ENCODE results near the gene CRYAA.

DNA sequence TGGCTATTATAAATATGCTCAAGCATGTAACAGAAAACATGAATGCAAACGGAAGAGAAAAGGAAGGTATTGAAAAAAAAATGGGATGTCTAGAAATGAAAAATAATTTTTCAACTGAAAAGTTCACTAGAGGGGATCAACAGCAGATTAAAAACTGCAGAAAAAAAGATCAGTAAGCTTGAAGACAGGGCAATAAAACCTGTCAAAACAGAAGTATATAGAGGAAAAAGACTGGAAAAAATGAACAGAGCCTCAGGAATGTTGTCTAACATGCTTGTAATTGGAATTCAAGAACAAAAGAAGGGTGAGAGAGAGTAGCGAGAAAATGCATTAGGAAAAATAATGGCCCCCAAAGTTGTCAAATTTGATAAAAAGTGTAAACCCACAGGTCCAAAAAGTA lies 29.6 kb downstream of the CRYAA start:
- TF ChIP-seq CTCF (IDR thresholded peaks at IDR 0.05; ENCODE audit: extremely low read depth in 1 of 2, insufficient read depth in 1 of 2, low read depth in 1 of 2, low read length in 2 of 2), result no peak
- no peak for TF ChIP-seq POLR2A (IDR thresholded peaks at IDR 0.05; ENCODE audit: low read depth, low read length)
- TF ChIP-seq GATA2 (IDR thresholded peaks at IDR 0.05; ENCODE audit: insufficient read depth, insufficient read length, low read depth, low read length), result no peak
- TF ChIP-seq POLR2AphosphoS5 (IDR thresholded peaks at IDR 0.05; ENCODE audit: insufficient read depth, low read depth, low read length), result no peak
- TF ChIP-seq EZH2 (IDR thresholded peaks at IDR 0.05; ENCODE audit: borderline replicate concordance, low read depth, low read length, severe bottlenecking), result no peak
- no peak for TF ChIP-seq FOS (IDR thresholded peaks at IDR 0.05; ENCODE audit: borderline replicate concordance, insufficient read depth, low read length)
- no peak for TF ChIP-seq JUN (IDR thresholded peaks at IDR 0.05; ENCODE audit: borderline replicate concordance, insufficient read depth, insufficient read length, low read depth)
- TF ChIP-seq, protein P1, sequence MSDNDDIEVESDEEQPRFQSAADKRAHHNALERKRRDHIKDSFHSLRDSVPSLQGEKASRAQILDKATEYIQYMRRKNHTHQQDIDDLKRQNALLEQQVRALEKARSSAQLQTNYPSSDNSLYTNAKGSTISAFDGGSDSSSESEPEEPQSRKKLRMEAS (IDR thresholded peaks at IDR 0.05; ENCODE audit: insufficient read depth, insufficient read length), result no peak
- TF ChIP-seq MYC (IDR thresholded peaks at IDR 0.05; ENCODE audit: low read depth, low read length), result no peak

All from endothelial cell of umbilical vein (primary cell).